GM06990 (cell line): ENCODE results near the gene CATSPERD.
"Not testable (repeated sequence)": the region's sequence is repeated elsewhere in the genome, so short reads cannot be mapped to it uniquely, and the experiment has no call there.

ENCODE experiments used
- DNase-seq: peaks from one replicate; pipeline ENCODE4 v3.0.0-alpha.2; 2011; ENCODE audit not compliant: insufficient read length; ENCODE audit errors: extremely low read depth
- H3K27me3 ChIP-seq: replicated peaks from 2 replicates; pipeline ENCODE4 v1.6.0; 2011; ENCODE audit warnings: low read length; ENCODE audit not compliant: control insufficient read depth, insufficient read depth
- H3K36me3 ChIP-seq: 2 replicates; pipeline ENCODE4 v1.5.1; 2011; ENCODE audit warnings: low read length; ENCODE audit not compliant: control insufficient read depth, insufficient read depth
- H3K4me3 ChIP-seq: replicated peaks from 2 replicates; pipeline ENCODE4 v1.5.1; 2011; ENCODE audit warnings: low read depth, mild to moderate bottlenecking, control low read depth, low read length
- TF ChIP-seq, protein P1 (sequence below): IDR thresholded peaks from 2 replicates; pipeline ENCODE4 v1.5.1; 2011; ENCODE audit warnings: low read length, control low read depth, mild to moderate bottlenecking, inconsistent platforms; ENCODE audit not compliant: insufficient read depth, poor library complexity, severe bottlenecking

Gene CATSPERD

DNA sequence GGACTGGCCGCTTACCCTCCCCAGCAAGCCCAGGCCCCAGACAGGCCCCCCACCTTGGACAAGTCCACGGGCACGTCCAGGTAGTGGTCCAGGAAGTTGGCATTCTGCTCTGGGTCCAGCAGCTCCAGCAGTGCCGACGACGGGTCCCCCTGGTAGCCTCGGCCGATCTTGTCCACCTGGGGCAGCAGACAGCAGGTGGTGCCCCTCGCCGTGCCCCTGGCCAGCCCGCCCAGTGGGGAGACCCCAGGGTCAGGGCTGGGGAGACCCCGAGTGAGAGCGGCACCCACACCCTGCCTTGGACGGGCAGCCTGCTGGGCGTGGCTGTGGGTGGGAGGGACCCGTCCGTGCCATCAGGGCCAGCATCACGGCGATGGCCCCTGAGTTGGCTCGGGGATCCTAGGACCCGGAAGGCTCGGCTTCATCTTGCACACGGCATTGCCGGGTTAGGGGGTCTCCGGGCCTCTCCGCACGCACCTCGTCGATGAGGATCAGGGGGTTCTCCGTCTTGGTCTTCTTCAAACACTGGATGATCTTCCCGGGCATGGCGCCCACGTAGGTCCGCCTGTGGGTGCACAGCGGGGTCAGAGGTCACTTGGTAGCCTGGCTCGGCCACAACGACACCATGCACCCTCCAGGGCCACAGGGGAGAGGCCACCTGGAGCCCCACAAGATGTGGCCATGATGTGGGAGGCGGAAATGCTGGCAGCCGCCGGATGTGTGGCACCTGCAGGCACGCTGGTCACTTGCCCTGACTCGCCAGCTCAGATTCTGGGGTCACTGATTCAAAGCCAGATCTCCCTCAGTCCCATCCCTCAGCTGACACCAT is 24.0 kb upstream of the CATSPERD start:
- H3K27me3 ChIP-seq: no peaks in the 10 kb centered on the region
- no peak for DNase-seq
- H3K36me3 ChIP-seq: peaks cover 65% of the 10 kb centered on the region
- TF ChIP-seq, protein P1, sequence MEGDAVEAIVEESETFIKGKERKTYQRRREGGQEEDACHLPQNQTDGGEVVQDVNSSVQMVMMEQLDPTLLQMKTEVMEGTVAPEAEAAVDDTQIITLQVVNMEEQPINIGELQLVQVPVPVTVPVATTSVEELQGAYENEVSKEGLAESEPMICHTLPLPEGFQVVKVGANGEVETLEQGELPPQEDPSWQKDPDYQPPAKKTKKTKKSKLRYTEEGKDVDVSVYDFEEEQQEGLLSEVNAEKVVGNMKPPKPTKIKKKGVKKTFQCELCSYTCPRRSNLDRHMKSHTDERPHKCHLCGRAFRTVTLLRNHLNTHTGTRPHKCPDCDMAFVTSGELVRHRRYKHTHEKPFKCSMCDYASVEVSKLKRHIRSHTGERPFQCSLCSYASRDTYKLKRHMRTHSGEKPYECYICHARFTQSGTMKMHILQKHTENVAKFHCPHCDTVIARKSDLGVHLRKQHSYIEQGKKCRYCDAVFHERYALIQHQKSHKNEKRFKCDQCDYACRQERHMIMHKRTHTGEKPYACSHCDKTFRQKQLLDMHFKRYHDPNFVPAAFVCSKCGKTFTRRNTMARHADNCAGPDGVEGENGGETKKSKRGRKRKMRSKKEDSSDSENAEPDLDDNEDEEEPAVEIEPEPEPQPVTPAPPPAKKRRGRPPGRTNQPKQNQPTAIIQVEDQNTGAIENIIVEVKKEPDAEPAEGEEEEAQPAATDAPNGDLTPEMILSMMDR: no peak
- no peak overlapping the region for H3K4me3 ChIP-seq

DNA sequence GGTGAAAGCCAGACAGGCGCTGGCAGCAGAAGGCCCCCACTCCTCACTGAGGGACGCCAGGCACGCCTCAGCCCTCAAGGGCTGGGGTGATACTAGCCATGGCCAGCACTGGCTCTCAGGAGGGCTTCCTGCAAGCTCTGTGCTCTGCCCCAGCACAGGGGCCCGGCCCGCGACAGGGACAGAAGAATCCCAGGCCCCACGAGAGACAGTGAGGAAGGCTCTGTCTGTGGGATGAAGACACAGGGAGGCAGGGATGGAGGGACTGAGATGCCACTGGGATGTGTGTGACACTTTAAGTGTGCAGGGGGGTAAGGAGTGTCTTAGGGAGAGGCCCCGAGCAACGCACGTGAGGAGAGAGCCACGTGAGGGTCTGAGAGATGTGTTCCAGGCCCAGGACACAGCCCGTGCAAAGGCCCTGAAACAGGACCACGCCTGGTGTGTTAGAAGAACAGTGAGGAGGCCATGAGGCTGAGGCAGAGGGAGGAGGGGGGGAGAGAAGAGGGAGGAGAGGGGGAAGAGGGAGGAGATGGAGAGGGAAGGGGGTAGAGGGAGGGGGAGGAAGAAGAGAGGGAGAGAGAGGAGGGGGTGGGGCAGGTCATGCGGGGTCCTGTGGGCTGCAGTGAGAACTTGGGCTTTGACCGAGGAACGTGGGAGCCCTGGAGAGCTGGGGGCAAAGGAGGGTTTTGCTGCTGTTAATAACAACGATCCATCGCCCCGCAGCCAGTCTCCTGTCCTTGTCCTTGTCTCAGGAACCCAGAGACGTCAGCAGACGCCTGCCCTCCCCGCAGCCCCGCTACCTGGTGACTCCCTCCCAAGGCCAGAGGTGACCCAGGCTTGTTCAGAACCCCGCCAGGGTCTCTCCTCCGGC is 23.2 kb upstream of the CATSPERD start:
- no peak overlapping the region for H3K4me3 ChIP-seq
- peaks cover 57% of the 10 kb centered on the region for H3K36me3 ChIP-seq
- H3K27me3 ChIP-seq: no peaks in the 10 kb centered on the region
- DNase-seq: no peak
- TF ChIP-seq, protein P1: no peak

DNA sequence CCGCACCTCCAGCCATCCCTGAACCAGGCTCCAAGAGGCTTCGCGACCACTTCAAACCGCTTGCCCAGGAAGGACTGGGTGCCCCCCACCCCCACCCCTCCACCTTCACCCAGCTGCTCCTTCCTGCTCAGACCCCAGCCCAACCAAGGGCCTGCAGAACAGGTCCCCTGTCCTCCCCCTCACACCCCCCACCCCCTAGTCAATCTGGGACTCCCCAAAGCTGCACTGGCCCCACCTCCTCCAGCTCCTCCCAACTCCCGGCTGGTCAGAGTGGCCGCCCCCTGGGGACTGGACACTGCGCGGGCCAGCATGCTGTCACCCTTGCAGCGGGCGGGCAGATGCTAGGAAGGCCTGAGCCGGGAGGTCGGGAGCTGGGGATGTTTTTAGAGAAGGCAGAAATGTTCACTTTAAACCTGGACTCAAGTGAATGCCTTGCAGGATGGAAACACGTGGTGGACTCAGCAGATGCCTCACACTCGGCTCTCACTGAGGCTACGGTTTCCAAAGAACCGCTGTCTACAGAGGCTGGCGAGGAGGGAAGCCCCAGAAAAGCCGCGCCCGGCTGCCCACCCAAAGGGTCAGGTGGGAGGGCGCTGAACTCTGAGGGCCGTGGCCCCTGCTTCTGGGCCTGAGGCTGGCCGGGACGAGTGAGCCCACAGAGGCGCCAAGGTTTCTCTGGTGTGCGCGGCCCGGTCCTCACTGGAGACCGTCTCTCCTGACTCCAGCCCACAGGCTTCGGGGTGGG is 22.4 kb upstream of the CATSPERD start:
- TF ChIP-seq, protein P1: no peak
- Histone ChIP-seq H3K36me3 (peaks cover 50% of the 10 kb centered on the region), H3K4me3 (no peak overlapping the region), H3K27me3 (no peaks in the 10 kb centered on the region)
- DNase-seq: no peak

DNA sequence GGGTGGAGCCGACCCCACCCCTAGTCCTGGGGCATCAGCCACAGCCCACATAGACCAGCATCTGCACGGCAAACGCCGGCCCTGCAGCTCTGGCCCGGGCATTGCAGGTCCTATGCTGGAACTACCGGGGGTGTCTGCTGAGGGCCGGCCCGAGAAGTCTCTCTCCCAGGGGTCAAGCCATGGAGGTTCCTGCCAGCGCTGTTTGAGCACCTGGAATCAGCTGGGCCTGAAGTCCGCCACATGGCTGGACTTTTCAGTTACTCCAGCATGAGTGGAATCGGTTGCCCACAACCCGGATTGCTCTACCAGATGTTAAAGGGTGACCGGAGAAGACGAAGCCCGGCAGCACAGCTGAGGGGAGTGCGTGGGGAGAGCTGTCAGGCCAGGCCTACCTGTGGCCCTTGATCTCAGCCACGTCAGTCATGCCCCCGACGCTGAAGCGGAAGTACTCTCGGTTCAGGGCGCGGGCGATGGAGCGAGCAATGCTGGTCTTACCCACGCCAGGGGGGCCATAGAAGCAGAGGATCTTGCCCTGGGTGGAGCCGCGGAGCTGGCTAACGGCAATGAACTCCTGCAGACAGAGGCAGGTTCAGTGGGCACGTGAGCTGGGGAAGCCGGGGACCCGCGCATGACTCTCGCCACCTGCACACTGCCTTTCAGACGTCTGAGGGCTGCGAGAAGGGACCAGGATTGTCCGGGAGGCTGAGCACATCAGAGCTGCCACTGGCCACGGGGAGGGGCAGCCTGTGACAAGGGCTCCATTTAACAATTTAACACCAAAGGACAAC is 21.6 kb upstream of the CATSPERD start:
- DNase-seq: no peak
- Histone ChIP-seq H3K27me3 (no peaks in the 10 kb centered on the region), H3K4me3 (no peak overlapping the region), H3K36me3 (peaks cover 50% of the 10 kb centered on the region)
- TF ChIP-seq, protein P1: no peak

DNA sequence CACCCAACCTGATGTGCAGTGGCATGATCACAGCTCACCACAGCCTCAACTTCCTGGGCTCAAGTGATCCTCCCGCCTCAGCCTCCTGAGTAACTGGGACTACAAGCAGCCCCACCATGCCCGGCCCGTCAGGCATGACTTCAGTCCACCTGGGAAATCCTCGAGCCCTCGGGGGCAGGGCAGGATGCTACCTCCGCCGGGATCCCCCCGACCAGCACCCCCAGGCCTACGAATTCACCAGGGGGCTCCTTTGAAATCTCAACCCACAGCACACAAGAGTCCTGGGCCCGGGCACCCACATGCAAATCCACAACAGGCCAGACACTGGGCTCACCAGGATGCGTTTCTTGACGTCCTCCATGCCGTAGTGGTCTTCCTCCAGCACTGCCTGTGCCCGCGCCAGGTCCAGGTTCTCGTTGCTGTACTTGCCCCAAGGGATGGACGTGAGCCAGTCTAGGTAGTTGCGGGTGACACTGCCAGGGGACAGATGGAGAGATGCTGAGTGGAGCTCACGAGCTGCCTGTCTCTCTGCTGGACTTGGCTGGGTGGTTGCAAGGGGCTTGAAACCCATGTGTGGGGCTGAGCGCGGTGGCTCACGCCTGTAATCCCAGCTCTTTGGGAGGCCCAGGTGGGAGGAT is 19.9 kb upstream of the CATSPERD start:
- H3K27me3 ChIP-seq: no peaks in the 10 kb centered on the region
- no peak for DNase-seq
- peaks cover 45% of the 10 kb centered on the region for H3K36me3 ChIP-seq
- H3K4me3 ChIP-seq: no peak overlapping the region
- TF ChIP-seq, protein P1: no peak

DNA sequence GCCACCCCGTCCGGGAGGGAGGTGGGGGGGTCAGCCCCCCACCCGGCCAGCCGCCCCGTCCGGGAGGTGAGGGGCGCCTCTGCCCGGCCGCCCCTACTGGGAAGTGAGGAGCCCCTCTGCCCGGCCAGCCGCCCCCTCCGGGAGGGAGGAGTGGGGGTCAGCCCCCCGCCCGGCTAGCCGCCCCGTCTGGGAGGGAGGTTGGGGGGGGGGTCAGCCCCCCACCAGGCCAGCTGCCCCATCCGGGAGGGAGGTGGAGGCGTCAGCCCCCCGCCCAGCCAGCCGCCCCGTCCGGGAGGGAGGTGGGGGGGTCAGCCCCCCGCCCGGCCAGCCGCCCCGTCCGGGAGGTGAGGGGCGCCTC is 18.4 kb upstream of the CATSPERD start:
- DNase-seq, H3K27me3 ChIP-seq, H3K4me3 ChIP-seq: not testable (repeated sequence)
- peaks cover 44% of the 10 kb centered on the region for H3K36me3 ChIP-seq
